Retinal pigment epithelial cell (primary cell): Measurements from ENCODE around the gene ACYP1.

Source experiments
- DNase-seq: peaks from one replicate; pipeline ENCODE4 v3.0.0-alpha.2; 2010; ENCODE audit warnings: low read depth
- H3K4me3 ChIP-seq: 2 replicates; pipeline ENCODE4 v1.5.1; 2011; ENCODE audit warnings: mild to moderate bottlenecking, low read length, control low read depth, moderate library complexity
- TF ChIP-seq, protein P1 (sequence below): conservative IDR thresholded peaks from 2 replicates; pipeline ENCODE4 v1.5.1; 2011; ENCODE audit warnings: low read depth, low read length, control low read depth, inconsistent platforms

The ACYP1 gene

DNA sequence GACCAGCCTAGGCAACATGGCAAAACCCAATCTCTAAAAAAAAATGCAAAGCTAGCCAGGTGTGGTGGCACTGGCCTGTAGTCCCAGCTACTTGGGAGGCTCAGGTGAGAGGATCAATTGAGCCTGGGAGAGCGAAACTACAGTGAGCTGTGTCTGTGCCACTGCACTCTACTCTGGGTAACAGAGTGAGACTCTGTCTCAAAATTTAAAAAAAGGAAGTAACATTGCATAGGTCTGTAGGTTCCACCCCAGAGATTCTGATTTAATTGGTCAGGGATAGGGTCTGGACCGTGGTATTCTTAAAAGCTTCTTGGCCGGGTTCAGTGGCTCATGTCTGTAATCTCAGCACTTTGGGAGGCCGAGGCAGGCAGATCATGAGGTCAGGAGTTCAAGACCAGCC is 31.9 kb upstream of the ACYP1 start:
- TF ChIP-seq, protein P1, sequence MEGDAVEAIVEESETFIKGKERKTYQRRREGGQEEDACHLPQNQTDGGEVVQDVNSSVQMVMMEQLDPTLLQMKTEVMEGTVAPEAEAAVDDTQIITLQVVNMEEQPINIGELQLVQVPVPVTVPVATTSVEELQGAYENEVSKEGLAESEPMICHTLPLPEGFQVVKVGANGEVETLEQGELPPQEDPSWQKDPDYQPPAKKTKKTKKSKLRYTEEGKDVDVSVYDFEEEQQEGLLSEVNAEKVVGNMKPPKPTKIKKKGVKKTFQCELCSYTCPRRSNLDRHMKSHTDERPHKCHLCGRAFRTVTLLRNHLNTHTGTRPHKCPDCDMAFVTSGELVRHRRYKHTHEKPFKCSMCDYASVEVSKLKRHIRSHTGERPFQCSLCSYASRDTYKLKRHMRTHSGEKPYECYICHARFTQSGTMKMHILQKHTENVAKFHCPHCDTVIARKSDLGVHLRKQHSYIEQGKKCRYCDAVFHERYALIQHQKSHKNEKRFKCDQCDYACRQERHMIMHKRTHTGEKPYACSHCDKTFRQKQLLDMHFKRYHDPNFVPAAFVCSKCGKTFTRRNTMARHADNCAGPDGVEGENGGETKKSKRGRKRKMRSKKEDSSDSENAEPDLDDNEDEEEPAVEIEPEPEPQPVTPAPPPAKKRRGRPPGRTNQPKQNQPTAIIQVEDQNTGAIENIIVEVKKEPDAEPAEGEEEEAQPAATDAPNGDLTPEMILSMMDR: no peak
- DNase-seq: no peak
- H3K4me3 ChIP-seq: no peak overlapping the region

DNA sequence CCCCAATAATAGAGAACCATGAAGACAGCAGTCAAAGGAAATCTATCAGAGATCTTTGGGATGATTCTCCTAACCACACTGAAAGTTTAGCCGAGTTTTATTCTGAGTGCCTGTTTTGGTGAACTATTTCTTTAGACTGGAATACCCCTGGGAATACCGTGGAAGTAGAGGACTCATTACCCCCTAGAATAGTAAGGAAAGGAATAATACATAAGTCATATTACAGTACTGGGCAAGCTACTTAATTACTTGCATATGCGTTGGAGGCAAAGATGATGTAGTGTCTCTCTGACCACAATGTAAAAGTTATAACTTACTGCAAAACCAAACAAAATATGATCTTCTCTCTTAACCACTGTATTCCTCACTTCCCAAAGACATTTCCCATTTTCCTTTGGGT is 31.1 kb upstream of the ACYP1 start:
- no peak for DNase-seq
- H3K4me3 ChIP-seq: no peak overlapping the region
- TF ChIP-seq, protein P1: no peak

DNA sequence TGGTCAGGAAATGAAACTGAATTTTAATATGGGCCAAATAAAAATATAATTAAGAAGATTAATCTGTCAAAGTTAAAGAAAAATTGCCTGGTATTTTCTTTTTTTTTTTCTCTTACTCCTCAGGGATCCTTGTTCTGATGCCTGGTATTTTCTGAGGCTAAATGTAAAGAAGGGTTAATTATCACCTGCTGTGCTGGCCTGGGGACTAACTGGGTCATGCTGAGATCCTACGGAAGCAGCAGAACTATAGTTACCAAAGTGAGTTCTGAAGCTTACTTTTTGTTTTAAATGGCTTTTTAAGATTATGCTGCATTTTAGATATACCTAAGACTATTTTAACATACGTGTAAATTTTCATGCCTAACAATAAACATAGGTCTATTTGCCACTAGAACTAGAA is 28.9 kb upstream of the ACYP1 start:
- DNase-seq: no peak
- TF ChIP-seq, protein P1: no peak
- no peak overlapping the region for H3K4me3 ChIP-seq

DNA sequence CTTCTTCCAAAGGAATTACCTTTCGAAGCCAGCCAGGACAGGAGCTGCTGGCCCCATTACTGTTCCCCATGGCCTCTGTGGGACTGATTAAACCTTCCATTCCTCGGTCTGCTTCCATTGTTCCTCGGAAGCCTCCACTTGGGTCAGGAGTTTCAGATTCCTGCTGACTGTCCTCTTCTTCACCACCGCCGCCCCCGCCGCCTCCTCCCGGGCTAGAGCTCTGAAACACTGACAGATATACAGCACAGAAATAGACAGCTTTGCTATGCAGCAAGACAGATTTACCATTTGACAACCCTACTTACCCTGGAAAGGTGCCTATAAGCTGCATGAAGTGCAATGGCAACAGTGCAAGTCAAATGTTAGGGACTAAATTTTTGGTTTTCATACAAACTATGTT is 27.4 kb upstream of the ACYP1 start:
- H3K4me3 ChIP-seq: no peak overlapping the region
- no peak for DNase-seq
- TF ChIP-seq, protein P1: no peak

DNA sequence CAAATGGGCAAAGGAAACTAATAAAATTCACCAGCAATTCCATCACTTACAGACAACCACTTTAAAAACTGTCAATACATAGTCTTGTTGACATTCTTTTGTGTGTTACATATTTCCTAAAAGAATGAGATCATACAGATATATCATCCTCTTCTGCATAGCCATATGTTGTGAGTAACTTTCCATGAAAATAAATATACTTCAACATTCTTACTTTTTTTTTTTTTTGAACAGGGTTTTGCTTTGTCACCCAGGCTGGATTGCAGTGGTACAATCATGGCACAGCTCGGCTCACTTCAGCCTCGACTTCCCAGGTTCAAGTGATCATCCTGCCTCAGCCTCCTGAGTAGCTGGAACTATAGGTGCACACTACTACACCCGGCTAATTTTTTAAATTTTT is 26.5 kb upstream of the ACYP1 start:
- no peak overlapping the region for H3K4me3 ChIP-seq
- no peak for DNase-seq
- TF ChIP-seq, protein P1: no peak

DNA sequence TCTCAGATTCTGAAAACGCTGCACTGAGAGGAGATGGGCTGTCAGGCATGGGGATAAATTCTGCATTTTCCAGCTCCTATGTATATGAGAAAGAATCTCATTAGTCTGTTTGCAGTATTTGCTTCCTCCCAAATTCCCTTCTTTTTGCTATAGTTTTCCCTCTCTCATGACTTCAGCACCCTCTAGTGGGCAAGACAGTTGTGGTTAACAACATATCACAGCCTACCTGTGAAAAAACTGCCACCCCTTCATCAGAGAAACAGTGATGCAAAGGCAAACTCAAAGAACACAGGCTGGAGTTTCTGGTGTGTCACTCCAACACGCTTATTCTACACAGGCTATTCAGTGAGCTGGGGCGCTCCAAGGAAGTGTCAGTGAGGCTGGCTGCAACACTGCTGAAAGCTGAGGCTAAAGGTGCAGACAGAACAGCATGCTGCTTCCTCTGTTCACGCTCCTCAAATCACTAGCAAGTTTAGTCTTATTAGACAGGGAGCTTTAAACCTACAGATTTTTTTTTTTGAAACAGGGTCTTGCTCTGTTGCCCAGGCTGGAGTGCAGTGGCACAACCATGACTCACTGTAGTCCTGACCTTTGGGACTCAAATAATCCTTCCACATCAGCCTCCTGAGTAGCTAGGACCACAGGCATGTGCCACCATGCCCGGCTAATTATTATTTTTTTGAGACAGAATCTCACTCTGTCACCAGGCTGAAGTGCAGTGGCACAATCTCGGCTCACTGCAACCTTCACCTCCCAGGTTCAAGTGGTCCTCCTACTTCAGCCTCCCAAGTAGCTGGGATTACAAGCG is 24.9 kb upstream of the ACYP1 start:
- TF ChIP-seq, protein P1: peak; percentile 86
- H3K4me3 ChIP-seq: no peak overlapping the region
- no peak for DNase-seq

DNA sequence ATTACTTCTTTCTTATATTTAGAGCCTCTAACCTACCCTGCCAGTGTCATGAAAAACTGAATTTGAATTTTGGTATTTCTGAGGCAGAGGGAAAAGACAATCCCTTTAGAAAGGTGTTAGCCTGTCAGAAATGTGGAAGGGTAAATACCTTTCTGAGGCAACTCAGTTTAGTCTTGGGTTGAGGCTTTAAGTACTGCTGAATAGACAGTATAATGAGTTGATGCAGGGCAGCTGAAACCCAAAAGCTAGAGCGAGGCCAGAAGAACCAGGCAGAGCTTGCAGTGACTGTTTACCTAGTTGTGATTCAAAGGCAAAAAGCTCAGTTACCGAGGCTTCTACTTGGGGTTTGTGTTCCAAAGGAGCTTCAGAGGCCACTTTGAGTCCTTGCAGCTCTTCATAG is 24.3 kb upstream of the ACYP1 start:
- DNase-seq: no peak
- TF ChIP-seq, protein P1: no peak
- no peak overlapping the region for H3K4me3 ChIP-seq
